ENCODE data around the gene CLK2.

The CLK2 gene

GRCh38 chr1:155287987-155288543, 14.8 kb upstream of the CLK2 start:
- no peaks in the 10 kb centered on the region for H4K20me1 ChIP-seq (ENCODE audit: insufficient read depth)

GRCh38 chr1:155286544-155286943, 13.2 kb upstream of the CLK2 start:
- Histone ChIP-seq H2AFZ (ENCODE audit: low read depth) (no peak overlapping the region), H3K4me1 (ENCODE audit: low read depth, poor library complexity, severe bottlenecking) (no peaks in the 10 kb centered on the region), H3K27me3 (ENCODE audit: insufficient read depth, low read depth) (peaks cover 18% of the 10 kb centered on the region; the same call in 1 of the 2 replicates), H3K9ac (no peak overlapping the region), H3K4me2 (no peak overlapping the region), H3K79me2 (ENCODE audit: insufficient read depth, low read depth) (no peaks in the 10 kb centered on the region), H4K20me1 (ENCODE audit: insufficient read depth) (no peaks in the 10 kb centered on the region), H3K27ac (no peak overlapping the region), H3K36me3 (ENCODE audit: insufficient read depth) (no peaks in the 10 kb centered on the region), H3K4me3 (IDR thresholded peaks at IDR 0.05; ENCODE audit: insufficient read depth, low read depth, low read length) (no peak overlapping the region)
- no peak for TF ChIP-seq CTCF (conservative IDR thresholded peaks at IDR 0.05; ENCODE audit: low read depth, low read length)

More at GRCh38 chr1:155287987-155288543, 14.8 kb upstream of the CLK2 start:
- no peaks in the 10 kb centered on the region for H3K36me3 ChIP-seq (ENCODE audit: insufficient read depth)
- no peaks in the 10 kb centered on the region for H3K4me1 ChIP-seq (ENCODE audit: low read depth, poor library complexity, severe bottlenecking)
- no peak overlapping the region for H2AFZ ChIP-seq (ENCODE audit: low read depth)
- peaks cover 32% of the 10 kb centered on the region; the same call in 1 of the 2 replicates for H3K27me3 ChIP-seq (ENCODE audit: insufficient read depth, low read depth)
- no peak for TF ChIP-seq CTCF (conservative IDR thresholded peaks at IDR 0.05; ENCODE audit: low read depth, low read length)
- no peaks in the 10 kb centered on the region for H3K79me2 ChIP-seq (ENCODE audit: insufficient read depth, low read depth)
- H3K27ac ChIP-seq = no peak overlapping the region
- no peak overlapping the region for H3K9ac ChIP-seq
- H3K4me3 ChIP-seq (IDR thresholded peaks at IDR 0.05; ENCODE audit: insufficient read depth, low read depth, low read length) = no peak overlapping the region
- no peak overlapping the region for H3K4me2 ChIP-seq

GRCh38 chr1:155285631-155286044, 12.3 kb upstream of the CLK2 start:
- H3K27ac ChIP-seq = no peak overlapping the region

GRCh38 chr1:155285063-155285462, 11.8 kb upstream of the CLK2 start:
- no peak for TF ChIP-seq CTCF (conservative IDR thresholded peaks at IDR 0.05; ENCODE audit: low read depth, low read length)
- no peaks in the 10 kb centered on the region for H3K36me3 ChIP-seq (ENCODE audit: insufficient read depth)

More at GRCh38 chr1:155285631-155286044, 12.3 kb upstream of the CLK2 start:
- TF ChIP-seq CTCF (conservative IDR thresholded peaks at IDR 0.05; ENCODE audit: low read depth, low read length) = no peak
- Histone ChIP-seq H3K4me1 (ENCODE audit: low read depth, poor library complexity, severe bottlenecking) (no peaks in the 10 kb centered on the region), H2AFZ (ENCODE audit: low read depth) (no peak overlapping the region), H3K4me2 (no peak overlapping the region), H3K36me3 (ENCODE audit: insufficient read depth) (no peaks in the 10 kb centered on the region), H3K79me2 (ENCODE audit: insufficient read depth, low read depth) (no peaks in the 10 kb centered on the region), H3K4me3 (IDR thresholded peaks at IDR 0.05; ENCODE audit: insufficient read depth, low read depth, low read length) (no peak overlapping the region), H3K9ac (no peak overlapping the region), H3K27me3 (ENCODE audit: insufficient read depth, low read depth) (peaks cover 12% of the 10 kb centered on the region; the same call in 1 of the 2 replicates), H4K20me1 (ENCODE audit: insufficient read depth) (no peaks in the 10 kb centered on the region)

More at GRCh38 chr1:155285063-155285462, 11.8 kb upstream of the CLK2 start:
- Histone ChIP-seq H3K27me3 (ENCODE audit: insufficient read depth, low read depth) (peaks cover 12% of the 10 kb centered on the region; the same call in 1 of the 2 replicates), H3K4me3 (IDR thresholded peaks at IDR 0.05; ENCODE audit: insufficient read depth, low read depth, low read length) (no peak overlapping the region), H2AFZ (ENCODE audit: low read depth) (no peak overlapping the region), H4K20me1 (ENCODE audit: insufficient read depth) (no peaks in the 10 kb centered on the region), H3K27ac (no peak overlapping the region), H3K79me2 (ENCODE audit: insufficient read depth, low read depth) (no peaks in the 10 kb centered on the region), H3K4me2 (no peak overlapping the region), H3K9ac (no peak overlapping the region), H3K4me1 (ENCODE audit: low read depth, poor library complexity, severe bottlenecking) (no peaks in the 10 kb centered on the region)

Data from KMS-11 (cell line).